RWPE2 (cell line): ENCODE measurements around the gene CAMK1D.
A peak's percentile ranks its signal among the peaks of the same experiment; 100 is the strongest.

ENCODE experiments used
- ATAC-seq: fragments of 200-7000 bp; cut with Tn5 transposase; 3 replicates; pipeline ENCODE4 v1.9.1; 2021; ENCODE audit warnings: low read depth
- DNase-seq: peaks from one replicate; pipeline ENCODE4 v3.0.0-alpha.2; 2020; ENCODE audit warnings: low spot score
- H3K27ac ChIP-seq: fragments of 450-650 bp; 2 replicates; pipeline ENCODE4 v1.5.1; 2017; ENCODE audit warnings: mild to moderate bottlenecking; ENCODE audit not compliant: poor library complexity, severe bottlenecking
- H3K27me3 ChIP-seq: fragments of 250-450 bp; sonication (Bioruptor Pico); 2 replicates; pipeline ENCODE4 v1.5.1; 2021; ENCODE audit warnings: mild to moderate bottlenecking, moderate library complexity; ENCODE audit not compliant: insufficient read depth, poor library complexity, severe bottlenecking
- H3K36me3 ChIP-seq: fragments of 250-450 bp; sonication (Bioruptor Pico); 2 replicates; pipeline ENCODE4 v1.5.1; 2020; ENCODE audit warnings: low read depth, mild to moderate bottlenecking, moderate library complexity
- H3K4me1 ChIP-seq: fragments of 250-450 bp; sonication (Bioruptor Pico); 2 replicates; pipeline ENCODE4 v1.5.1; 2021; ENCODE audit warnings: mild to moderate bottlenecking, moderate library complexity; ENCODE audit not compliant: insufficient read depth, poor library complexity, severe bottlenecking
- H3K4me3 ChIP-seq: fragments of 250-450 bp; sonication (Bioruptor Pico); 2 replicates; pipeline ENCODE4 v1.5.1; 2021; ENCODE audit warnings: mild to moderate bottlenecking, moderate library complexity; ENCODE audit not compliant: severe bottlenecking
- H3K9me3 ChIP-seq: fragments of 250-450 bp; sonication (Bioruptor Pico); 2 replicates; pipeline ENCODE4 v1.5.1; 2021; ENCODE audit warnings: mild to moderate bottlenecking, moderate library complexity; ENCODE audit not compliant: severe bottlenecking
- CTCF ChIP-seq: fragments of 450-650 bp; IDR thresholded peaks from one replicate; pipeline ENCODE4 v1.5.1; 2017; ENCODE audit warnings: mild to moderate bottlenecking, moderate library complexity; ENCODE audit not compliant: poor library complexity, severe bottlenecking

CAMK1D gene

GRCh38 chr10:12650538-12651298 lies 301.4 kb downstream of the CAMK1D start:
- DNase-seq: no peak
- no peak for TF ChIP-seq CTCF
- Histone ChIP-seq H3K27me3 (no peaks in the 10 kb centered on the region), H3K9me3 (no peaks in the 10 kb centered on the region), H3K27ac (no peak overlapping the region), H3K4me3 (no peak overlapping the region), H3K4me1 (no peaks in the 10 kb centered on the region), H3K36me3 (no peaks in the 10 kb centered on the region)
- no peak for ATAC-seq

GRCh38 chr10:12655940-12656339 lies 306.6 kb downstream of the CAMK1D start:
- Histone ChIP-seq H3K9me3 (no peaks in the 10 kb centered on the region), H3K4me3 (no peak overlapping the region), H3K27ac (no peak overlapping the region), H3K27me3 (no peaks in the 10 kb centered on the region), H3K4me1 (no peaks in the 10 kb centered on the region), H3K36me3 (no peaks in the 10 kb centered on the region)
- DNase-seq: no peak
- TF ChIP-seq CTCF: no peak
- ATAC-seq: no peak

- DNase-seq (no peak), ATAC-seq (peak; percentile 58; the same call in 2 of the 3 replicates)
- TF ChIP-seq CTCF: peak; percentile 78
These were observed 307.3 kb downstream of the CAMK1D start for GRCh38 chr10:12656518-12657142.

GRCh38 chr10:12657489-12657888 lies 308.1 kb downstream of the CAMK1D start:
- Histone ChIP-seq H3K27me3 (no peaks in the 10 kb centered on the region), H3K4me1 (no peaks in the 10 kb centered on the region), H3K4me3 (no peak overlapping the region), H3K36me3 (no peaks in the 10 kb centered on the region), H3K27ac (no peak overlapping the region), H3K9me3 (no peaks in the 10 kb centered on the region)
- ATAC-seq: no peak
- no peak for TF ChIP-seq CTCF
- DNase-seq: no peak

More at GRCh38 chr10:12656518-12657142, 307.3 kb downstream of the CAMK1D start:
- no peak overlapping the region for H3K27ac ChIP-seq
- H3K36me3 ChIP-seq: no peaks in the 10 kb centered on the region
- no peaks in the 10 kb centered on the region for H3K9me3 ChIP-seq
- H3K4me3 ChIP-seq: no peak overlapping the region
- no peaks in the 10 kb centered on the region for H3K4me1 ChIP-seq
- H3K27me3 ChIP-seq: no peaks in the 10 kb centered on the region

- no peak for ATAC-seq
These were observed 309.2 kb downstream of the CAMK1D start for GRCh38 chr10:12658526-12658925.

More at GRCh38 chr10:12658526-12658925, 309.2 kb downstream of the CAMK1D start:
- no peak for TF ChIP-seq CTCF
- Histone ChIP-seq H3K27ac (no peak overlapping the region), H3K4me1 (no peaks in the 10 kb centered on the region), H3K27me3 (no peaks in the 10 kb centered on the region), H3K4me3 (no peak overlapping the region), H3K9me3 (no peaks in the 10 kb centered on the region), H3K36me3 (no peaks in the 10 kb centered on the region)
- DNase-seq: no peak
